Transverse colon (tissue), 4 donors: ENCODE results near the gene BORCS8.

ENCODE experiments used
- CTCF ChIP-seq, 5 experiments: fragments of 200-600 bp in 3 of 5; fragments of 450-650 bp in 2 of 5; sonication (generic) in 3 of 5; IDR thresholded peaks; 1 replicate in 2 of 5; 2 replicates in 3 of 5; pipeline ENCODE4 v1.5.1; 2016 to 2017; ENCODE audit warnings: antibody characterized with exemption in 5 of 5, inconsistent platforms in 3 of 5, mild to moderate bottlenecking in 2 of 5, moderate library complexity in 1 of 5
- EP300 ChIP-seq: sonication (generic); formaldehyde crosslinking; IDR thresholded peaks from one replicate; pipeline ENCODE4 v1.6.1; 2017; ENCODE audit warnings: antibody characterized with exemption, low read depth
- POLR2A ChIP-seq: fragments of 450-650 bp; IDR thresholded peaks from one replicate; pipeline ENCODE4 v1.6.1; 2016; ENCODE audit warnings: antibody characterized with exemption, mild to moderate bottlenecking, moderate library complexity
- POLR2AphosphoS5 ChIP-seq, 3 donors: sonication (generic); formaldehyde crosslinking; IDR thresholded peaks; one replicate each; pipeline ENCODE4 v1.6.1; 2016; ENCODE audit warnings: antibody characterized with exemption in 3 of 3

DNA sequence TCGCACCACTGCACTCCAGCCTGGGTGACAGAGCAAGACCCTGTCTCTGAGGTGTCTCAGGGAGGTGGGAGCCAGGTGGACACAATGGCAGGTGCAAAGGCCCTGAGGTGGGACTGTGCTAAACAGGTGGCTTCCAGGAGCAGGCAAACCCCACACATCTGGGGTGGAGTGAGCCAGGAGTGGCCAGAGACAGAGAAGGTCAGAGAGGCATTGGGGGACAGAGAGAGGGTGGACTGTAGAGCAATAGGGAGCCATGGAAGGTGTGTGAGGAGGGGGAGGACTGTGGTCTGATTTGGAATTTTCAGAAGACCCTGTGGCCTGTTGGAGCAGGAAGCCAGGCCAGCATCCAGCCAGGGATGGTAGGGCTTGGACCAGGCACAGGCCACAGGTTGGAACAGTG, 26.6 kb downstream of the BORCS8 start:
- TF ChIP-seq CTCF (IDR thresholded peaks at IDR 0.05) (no peak), POLR2A (no peak), EP300 (no peak), POLR2AphosphoS5 (IDR thresholded peaks at IDR 0.05) (no peak)
